ENCODE measurements around the gene MIEF1. TPM values are rescaled to one million over a fixed set of nuclear protein-coding genes. Genes with fewer than 3 reads are reported as not detected.
"Not testable (repeated sequence)": the region's sequence is repeated elsewhere in the genome, so short reads cannot be mapped to it uniquely, and the experiment has no call there.

MIEF1 gene
- total RNA-seq, 2 donors from 2014 or later, result 18.8 to 36.9 TPM

DNA sequence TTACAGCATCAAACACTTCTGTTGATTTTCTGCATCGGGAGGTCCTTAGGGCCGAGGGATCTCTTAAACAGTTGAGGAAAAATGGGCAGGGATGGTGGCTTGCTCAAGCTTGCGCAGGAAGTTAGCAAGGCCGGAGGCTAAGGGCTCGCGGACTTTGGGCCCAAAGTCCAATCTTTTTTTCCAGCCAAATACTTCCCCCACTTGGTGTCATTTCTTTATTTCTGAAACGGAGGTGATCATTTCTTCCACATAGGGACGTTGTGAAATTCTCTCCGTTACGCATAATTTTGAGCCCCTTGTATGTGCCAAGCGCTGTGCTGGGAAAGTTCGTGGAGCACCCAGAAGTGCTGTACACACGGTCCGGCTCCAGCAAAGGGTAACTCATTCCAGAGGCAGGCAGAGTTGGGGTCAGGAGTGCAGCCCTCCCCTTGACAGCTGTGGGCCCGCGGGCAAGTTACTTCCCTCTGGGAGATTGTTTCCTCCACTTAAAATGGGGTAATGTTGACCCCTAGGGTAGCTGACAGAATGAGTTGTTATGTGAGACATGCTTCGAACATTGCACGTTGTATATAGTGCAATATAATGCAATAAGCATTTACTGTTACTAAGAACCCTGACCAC is 809 bp downstream of the MIEF1 start:
- Histone ChIP-seq H3K9me3 (no peaks in the 10 kb centered on the region), H3K36me3 (peaks cover 34% of the 10 kb centered on the region), H3K27me3 (replicated peaks; ENCODE audit: insufficient read depth) (no peaks in the 10 kb centered on the region), H3K4me3 (peak overlapping the region; percentile 75), H3K4me1 (ENCODE audit: control insufficient read depth in 1 of 2, low read depth in 2 of 2) (peaks cover 17 to 30% of the 10 kb centered on the region in 2 donors), H3K27ac (peak overlapping the region; percentile 72 to 86)
- DNase-seq (ENCODE audit: low spot score), result no peak
- TF ChIP-seq, protein P1, sequence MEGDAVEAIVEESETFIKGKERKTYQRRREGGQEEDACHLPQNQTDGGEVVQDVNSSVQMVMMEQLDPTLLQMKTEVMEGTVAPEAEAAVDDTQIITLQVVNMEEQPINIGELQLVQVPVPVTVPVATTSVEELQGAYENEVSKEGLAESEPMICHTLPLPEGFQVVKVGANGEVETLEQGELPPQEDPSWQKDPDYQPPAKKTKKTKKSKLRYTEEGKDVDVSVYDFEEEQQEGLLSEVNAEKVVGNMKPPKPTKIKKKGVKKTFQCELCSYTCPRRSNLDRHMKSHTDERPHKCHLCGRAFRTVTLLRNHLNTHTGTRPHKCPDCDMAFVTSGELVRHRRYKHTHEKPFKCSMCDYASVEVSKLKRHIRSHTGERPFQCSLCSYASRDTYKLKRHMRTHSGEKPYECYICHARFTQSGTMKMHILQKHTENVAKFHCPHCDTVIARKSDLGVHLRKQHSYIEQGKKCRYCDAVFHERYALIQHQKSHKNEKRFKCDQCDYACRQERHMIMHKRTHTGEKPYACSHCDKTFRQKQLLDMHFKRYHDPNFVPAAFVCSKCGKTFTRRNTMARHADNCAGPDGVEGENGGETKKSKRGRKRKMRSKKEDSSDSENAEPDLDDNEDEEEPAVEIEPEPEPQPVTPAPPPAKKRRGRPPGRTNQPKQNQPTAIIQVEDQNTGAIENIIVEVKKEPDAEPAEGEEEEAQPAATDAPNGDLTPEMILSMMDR (IDR thresholded peaks at IDR 0.05), result no peak
- ATAC-seq (ENCODE audit: insufficient number of reproducible peaks, low FRiP score, low read depth), result no peak

DNA sequence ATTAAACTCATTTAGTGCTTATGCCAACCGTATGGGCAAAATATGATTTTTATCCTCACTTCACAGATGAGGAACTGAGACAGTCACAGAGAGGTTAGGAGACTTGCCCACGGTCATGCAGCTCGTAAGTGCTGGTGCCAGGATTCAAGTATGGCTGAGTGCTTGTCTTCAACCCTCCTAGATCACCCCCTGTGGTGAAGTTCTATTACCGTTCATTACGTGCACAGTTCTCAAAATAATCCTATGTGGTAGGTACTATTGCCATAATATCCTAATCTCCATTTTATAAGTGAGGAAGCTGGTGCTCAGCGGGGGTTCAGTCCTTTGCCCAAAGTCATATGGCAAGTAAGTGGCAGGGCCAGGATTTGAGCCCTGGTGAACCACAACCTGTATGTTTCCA is 1.5 kb downstream of the MIEF1 start:
- Histone ChIP-seq H3K27ac (no peak overlapping the region), H3K27me3 (replicated peaks; ENCODE audit: insufficient read depth) (no peaks in the 10 kb centered on the region), H3K4me1 (ENCODE audit: control insufficient read depth in 1 of 2, low read depth in 2 of 2) (peaks cover 17 to 30% of the 10 kb centered on the region in 2 donors), H3K36me3 (peaks cover 41% of the 10 kb centered on the region), H3K9me3 (no peaks in the 10 kb centered on the region), H3K4me3 (peak overlapping the region; percentile 75)
- ATAC-seq (ENCODE audit: insufficient number of reproducible peaks, low FRiP score, low read depth), result no peak
- TF ChIP-seq, protein P1 (IDR thresholded peaks at IDR 0.05), result no peak
- no peak for DNase-seq (ENCODE audit: low spot score)

DNA sequence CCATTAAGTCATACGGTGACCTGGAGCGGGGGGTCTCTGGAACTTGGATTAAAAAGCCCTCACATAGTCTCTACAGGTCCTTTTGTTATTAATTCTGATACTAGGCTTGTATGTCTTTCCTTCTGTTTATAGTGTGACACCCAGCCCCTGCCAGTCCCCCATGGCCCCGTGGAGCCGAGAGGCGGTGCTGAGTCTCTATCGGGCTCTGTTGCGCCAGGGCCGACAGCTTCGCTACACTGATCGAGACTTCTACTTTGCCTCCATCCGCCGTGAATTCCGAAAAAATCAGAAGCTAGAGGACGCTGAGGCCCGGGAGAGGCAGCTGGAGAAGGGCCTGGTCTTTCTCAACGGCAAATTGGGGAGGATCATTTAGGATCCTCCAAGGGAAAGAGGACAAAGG is 2.0 kb downstream of the MIEF1 start:
- no peak overlapping the region for H3K27ac ChIP-seq
- H3K4me3 ChIP-seq, result no peak overlapping the region
- ATAC-seq (ENCODE audit: insufficient number of reproducible peaks, low FRiP score, low read depth) (no peak), DNase-seq (ENCODE audit: low spot score) (no peak)
- H3K9me3 ChIP-seq, result no peaks in the 10 kb centered on the region
- TF ChIP-seq, protein P1 (IDR thresholded peaks at IDR 0.05), result no peak
- no peaks in the 10 kb centered on the region for H3K27me3 ChIP-seq (replicated peaks; ENCODE audit: insufficient read depth)
- H3K4me1 ChIP-seq (ENCODE audit: control insufficient read depth in 1 of 2, low read depth in 2 of 2), result peaks cover 17 to 30% of the 10 kb centered on the region in 2 donors
- H3K36me3 ChIP-seq, result peaks cover 44% of the 10 kb centered on the region

DNA sequence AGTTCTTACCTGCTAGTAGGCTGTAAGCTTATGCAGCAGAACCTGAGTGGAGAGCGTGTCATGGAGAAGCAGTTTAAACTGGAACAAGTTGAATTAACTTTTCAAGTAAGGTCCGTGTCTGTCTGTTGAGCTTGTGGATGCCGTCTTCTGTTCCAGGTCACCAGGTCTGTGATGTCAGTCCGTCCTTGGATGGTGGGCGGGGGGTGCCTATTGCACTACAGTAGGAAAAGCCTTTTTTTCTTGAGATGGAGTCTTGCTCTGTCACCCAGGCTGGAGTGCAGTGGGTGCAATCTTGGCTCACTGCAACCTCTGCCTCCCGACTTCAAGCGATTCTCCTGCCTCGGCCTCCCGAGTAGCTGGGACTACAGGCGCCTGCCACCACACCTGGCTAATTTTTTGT is 4.9 kb downstream of the MIEF1 start:
- H3K27ac ChIP-seq; DNase-seq (ENCODE audit: low spot score); H3K4me3 ChIP-seq; H3K27me3 ChIP-seq (replicated peaks; ENCODE audit: insufficient read depth); ATAC-seq (ENCODE audit: insufficient number of reproducible peaks, low FRiP score, low read depth); H3K9me3 ChIP-seq: not testable (repeated sequence)
- H3K4me1 ChIP-seq (ENCODE audit: control insufficient read depth in 1 of 2, low read depth in 2 of 2), result peaks cover 10 to 15% of the 10 kb centered on the region in 2 donors
- H3K36me3 ChIP-seq, result peaks cover 62% of the 10 kb centered on the region

DNA sequence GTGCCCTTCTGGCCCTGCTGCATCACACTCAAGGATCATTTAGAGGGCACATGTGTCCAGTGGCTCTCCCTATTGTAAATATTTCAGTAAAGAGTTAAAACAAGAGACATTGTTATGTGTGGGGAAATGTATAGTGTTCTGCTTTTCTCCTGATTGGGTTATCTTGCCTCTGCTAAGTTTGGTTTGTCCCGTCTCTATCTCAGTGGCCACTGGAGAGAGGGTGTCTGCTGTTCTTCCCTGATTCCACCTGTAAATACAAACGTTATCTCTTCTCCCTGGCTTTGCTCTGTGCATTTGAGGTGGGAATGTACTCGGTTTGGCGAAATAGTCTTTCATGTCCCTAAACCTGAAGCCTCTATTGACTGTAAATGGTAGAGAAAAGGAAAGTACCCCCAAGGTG is 6.3 kb downstream of the MIEF1 start:
- Histone ChIP-seq H3K27ac (no peak overlapping the region), H3K4me3 (no peak overlapping the region), H3K36me3 (peaks cover 75% of the 10 kb centered on the region), H3K4me1 (ENCODE audit: control insufficient read depth in 1 of 2, low read depth in 2 of 2) (peaks cover 4 to 8% of the 10 kb centered on the region in 2 donors), H3K27me3 (replicated peaks; ENCODE audit: insufficient read depth) (no peaks in the 10 kb centered on the region), H3K9me3 (no peaks in the 10 kb centered on the region)
- TF ChIP-seq, protein P1 (IDR thresholded peaks at IDR 0.05), result no peak
- ATAC-seq (ENCODE audit: insufficient number of reproducible peaks, low FRiP score, low read depth), result no peak
- DNase-seq (ENCODE audit: low spot score), result no peak

All from thoracic aorta (tissue), 2 donors.